GM13976 (cell line): Measurements from ENCODE around the gene TRPM2.

Experiments
- DNase-seq: peaks from one replicate; pipeline ENCODE4 v3.0.0; 2012; ENCODE audit warnings: low spot score
- CTCF ChIP-seq: IDR thresholded peaks from 2 replicates; pipeline ENCODE4 v1.5.1; 2012; ENCODE audit warnings: borderline replicate concordance, mild to moderate bottlenecking; ENCODE audit not compliant: insufficient read depth; ENCODE audit errors: extremely low read depth, missing control alignments, control extremely low read depth
- in situ Hi-C: fragments of 300-500 bp; cut with MboI; formaldehyde crosslinking; loops from one replicate; pipeline ENCODE4 v1.12.0; 2022; ENCODE audit warnings: low sequenced_read_pairs, mixed read lengths, inconsistent platforms; ENCODE audit not compliant: unreplicated experiment

Gene TRPM2

GRCh38 chr21:44434568-44434925 is 81.1 kb downstream of the TRPM2 start:
- no peak for DNase-seq
- in situ Hi-C loops, result no loop called here
- no peak for TF ChIP-seq CTCF

DNA sequence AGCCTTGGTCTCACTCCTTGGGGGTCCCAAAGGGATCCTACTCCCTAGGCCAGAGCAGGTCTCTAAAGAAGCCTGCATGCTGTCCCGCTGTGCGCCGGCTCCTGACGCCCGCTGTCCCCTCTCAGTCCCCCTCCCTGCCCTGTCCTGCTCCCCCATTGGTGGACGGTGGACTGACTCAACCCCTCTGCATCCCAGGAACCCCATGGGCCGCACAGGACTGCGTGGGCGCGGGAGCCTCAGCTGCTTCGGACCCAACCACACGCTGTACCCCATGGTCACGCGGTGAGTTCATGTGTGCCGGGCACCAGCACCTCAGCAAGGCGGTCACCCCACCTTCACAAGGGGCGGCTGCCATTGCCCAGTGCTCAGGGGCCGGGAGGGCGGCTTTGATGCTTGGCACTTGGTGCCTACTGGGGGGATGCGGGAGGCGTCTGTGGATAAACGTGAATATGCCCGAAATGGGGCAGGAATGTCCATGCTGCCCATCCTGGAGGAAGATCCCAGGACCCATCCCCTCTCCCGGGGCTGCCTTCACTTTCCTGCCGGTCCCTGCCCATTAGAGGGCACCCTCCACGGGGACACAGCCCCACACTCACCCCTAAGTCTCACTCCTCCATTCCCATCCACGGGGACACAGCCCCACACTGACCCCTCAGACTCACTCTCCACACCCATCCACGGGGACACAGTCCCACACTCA is 81.7 kb downstream of the TRPM2 start:
- in situ Hi-C loops, result no loop called here
- DNase-seq, result no peak
- no peak for TF ChIP-seq CTCF

- in situ Hi-C loops, result no loop called here
- no peak for DNase-seq
- no peak for TF ChIP-seq CTCF
These were observed 82.7 kb downstream of the TRPM2 start for GRCh38 chr21:44436111-44436611.

- no peak for TF ChIP-seq CTCF
- DNase-seq, result no peak
- in situ Hi-C loops, result no loop called here
These were observed 83.5 kb downstream of the TRPM2 start for GRCh38 chr21:44436958-44437357.

- no peak for TF ChIP-seq CTCF
- no peak for DNase-seq
- in situ Hi-C loops, result no loop called here
These were observed 83.9 kb downstream of the TRPM2 start for GRCh38 chr21:44437371-44437695.

- in situ Hi-C loops, result no loop called here
- no peak for TF ChIP-seq CTCF
- DNase-seq, result no peak
These were observed 84.4 kb downstream of the TRPM2 start for GRCh38 chr21:44437696-44438431.
